Caki2 (cell line): ENCODE results near the gene DENND1B. TPM values are rescaled to one million over a fixed set of nuclear protein-coding genes. Genes with fewer than 3 reads are reported as not detected.
"Not testable (repeated sequence)": the region's sequence is repeated elsewhere in the genome, so short reads cannot be mapped to it uniquely, and the experiment has no call there.

Experiments used
- DNase-seq: peaks from one replicate; pipeline ENCODE4 v3.0.0-alpha.2; 2015; ENCODE audit warnings: low read depth
- in situ Hi-C: cut with HindIII; loops from 2 replicates; pipeline ENCODE4 v1.10.0; 2016; ENCODE audit warnings: low sequenced_read_pairs, low pct_unique_long_range_greater_than_20kb, mixed read lengths
- total RNA-seq: library from RNA; depleted of rRNA; stranded (reverse); fragments of >200 nt; shearing (Covaris generic); gene quantifications from 2 replicates; pipeline ENCODE4 v1.2.3, GENCODE V29; 2014; ENCODE audit warnings: low replicate concordance

The DENND1B gene
- total RNA-seq, 1 experiment from 2014 or later = 5.4 TPM

GRCh38 chr1:197763769-197764168 lies 11.5 kb downstream of the DENND1B start:
- no peak for DNase-seq
- in situ Hi-C loops = no loop called here

GRCh38 chr1:197763307-197763706 lies 12.0 kb downstream of the DENND1B start:
- no peak for DNase-seq
- in situ Hi-C loops = no loop called here

- in situ Hi-C loops = no loop called here
- no peak for DNase-seq
These were observed 13.6 kb downstream of the DENND1B start for GRCh38 chr1:197761654-197762053.

GRCh38 chr1:197755553-197755952 lies 19.7 kb downstream of the DENND1B start:
- DNase-seq, in situ Hi-C loops: not testable (repeated sequence)

DNA sequence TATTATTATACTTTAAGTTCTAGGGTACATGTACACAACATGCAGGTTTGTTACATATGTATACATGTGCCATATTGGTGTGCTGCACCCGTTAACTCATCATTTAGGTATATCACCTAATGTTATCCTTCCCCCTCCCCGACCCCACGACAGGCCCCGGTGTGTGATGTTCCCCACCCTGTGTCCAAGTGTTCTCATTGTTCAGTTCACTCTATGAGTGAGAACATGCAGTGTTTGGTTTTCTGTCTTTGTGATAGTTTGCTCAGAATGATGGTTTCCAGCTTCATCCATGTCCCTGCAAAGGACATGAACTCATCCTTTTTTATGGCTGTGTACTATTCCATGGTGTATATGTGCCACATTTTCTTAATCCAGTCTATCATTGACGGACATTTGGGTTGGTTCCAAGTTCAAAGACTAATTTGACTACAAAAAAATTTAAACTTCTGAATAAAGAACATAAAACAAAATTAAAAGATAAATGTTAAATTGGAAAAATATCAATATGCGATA lies 22.6 kb downstream of the DENND1B start:
- in situ Hi-C loops, DNase-seq: not testable (repeated sequence)

DNA sequence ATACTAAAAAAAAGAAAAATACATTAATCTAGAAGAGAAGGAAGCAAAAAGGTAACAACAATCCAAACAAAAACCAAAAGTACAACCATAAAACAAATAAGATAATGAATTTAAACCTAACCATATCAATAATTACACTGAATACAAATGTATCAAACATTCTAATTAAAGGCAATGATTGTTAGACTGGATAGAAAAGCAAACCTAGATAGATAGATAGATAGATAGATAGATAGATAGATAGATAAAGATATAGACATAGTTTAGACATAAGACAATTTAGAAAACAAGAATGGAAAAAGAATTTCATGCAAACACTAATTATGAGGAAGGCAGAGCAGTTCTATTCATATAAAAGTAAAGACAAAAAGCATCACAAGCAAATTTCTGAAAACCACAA lies 24.9 kb downstream of the DENND1B start:
- in situ Hi-C loops = no loop called here

GRCh38 chr1:197745911-197746310 lies 29.4 kb downstream of the DENND1B start:
- in situ Hi-C loops = no loop called here
- no peak for DNase-seq

More for the DNA sequence above, 24.9 kb downstream of the DENND1B start:
- no peak for DNase-seq

GRCh38 chr1:197744979-197745378 lies 30.3 kb downstream of the DENND1B start:
- in situ Hi-C loops = no loop called here
- no peak for DNase-seq

- in situ Hi-C loops = no loop called here
- DNase-seq = no peak
These were observed 31.7 kb downstream of the DENND1B start for GRCh38 chr1:197743578-197743977.

DNA sequence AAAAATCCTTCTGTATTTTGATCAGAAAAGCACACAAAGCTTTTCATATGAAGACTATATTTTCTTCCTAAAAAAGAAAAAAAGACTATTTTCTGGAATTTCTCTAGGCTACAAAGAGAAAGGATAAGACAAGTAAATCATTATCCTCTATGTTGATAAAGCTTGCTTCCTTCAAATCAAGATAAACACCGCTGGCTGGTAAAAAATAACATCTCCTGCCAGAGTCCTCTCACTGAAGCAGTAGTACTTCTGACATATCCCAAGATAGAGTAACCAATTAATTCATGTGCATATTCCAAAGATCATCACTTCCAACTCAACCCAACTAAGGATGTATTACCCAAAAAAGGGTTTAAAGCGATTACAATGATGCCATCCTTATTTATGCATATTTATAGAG lies 34.3 kb downstream of the DENND1B start:
- in situ Hi-C loops = no loop called here
- DNase-seq = no peak

DNA sequence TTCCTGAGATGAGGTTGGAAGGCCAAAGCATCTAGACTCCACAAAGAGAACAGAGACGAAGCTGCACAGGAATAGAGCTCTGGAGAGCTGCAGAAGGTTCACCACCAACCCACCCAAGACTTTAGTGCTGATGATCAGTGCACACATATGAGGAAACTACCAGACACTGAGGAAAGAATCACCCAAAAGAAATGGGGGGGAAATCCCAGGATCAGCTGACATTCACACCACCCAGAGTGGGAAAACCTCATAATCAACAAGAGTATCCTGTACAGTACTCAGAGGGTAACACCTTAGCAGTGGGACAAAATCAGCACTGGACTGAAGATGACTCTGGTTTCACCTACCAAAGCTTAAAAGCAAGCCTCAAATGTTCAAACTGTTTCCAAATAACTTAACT lies 36.4 kb downstream of the DENND1B start:
- no peak for DNase-seq
- in situ Hi-C loops = no loop called here

GRCh38 chr1:197737916-197738315 lies 37.4 kb downstream of the DENND1B start:
- DNase-seq = no peak
- in situ Hi-C loops = no loop called here

DNA sequence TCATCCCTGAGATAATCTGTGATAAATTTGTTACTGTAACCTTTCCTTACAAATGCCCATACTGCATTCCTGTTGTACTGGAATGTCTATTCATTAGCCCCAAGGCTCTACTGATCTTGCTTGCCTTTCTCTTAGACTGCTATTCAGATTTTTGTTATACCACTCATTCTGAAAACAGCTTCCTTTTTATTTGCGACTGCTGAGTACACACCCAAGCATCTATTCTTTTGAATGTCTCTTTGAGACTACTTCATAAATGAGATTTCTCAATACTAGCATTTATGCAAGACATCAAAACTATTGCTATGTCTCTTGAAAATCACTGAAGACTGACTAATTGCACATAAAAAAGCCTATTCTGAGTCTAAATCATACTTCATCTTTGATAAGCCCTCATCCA lies 38.6 kb downstream of the DENND1B start:
- in situ Hi-C loops = no loop called here
- DNase-seq = no peak

DNA sequence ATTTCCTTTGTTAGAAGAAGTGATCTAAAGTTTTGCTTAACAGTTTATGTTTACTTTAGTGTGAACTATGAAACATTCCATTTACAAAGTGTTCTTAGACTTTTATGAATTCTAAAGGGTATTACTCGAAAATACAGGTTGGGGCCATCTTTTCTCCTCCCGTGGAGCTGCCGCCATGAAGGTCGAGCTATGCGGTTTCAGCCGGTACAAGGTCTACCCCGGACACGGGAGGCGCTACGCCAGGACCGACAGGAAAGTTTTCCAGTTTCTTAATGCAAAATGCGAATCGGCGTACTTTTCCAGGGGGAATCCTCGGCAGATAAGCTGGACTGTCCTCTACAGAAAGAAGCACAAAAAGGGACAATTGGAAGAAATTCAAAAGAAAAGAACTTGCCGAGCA lies 39.8 kb downstream of the DENND1B start:
- in situ Hi-C loops = no loop called here
- no peak for DNase-seq

DNA sequence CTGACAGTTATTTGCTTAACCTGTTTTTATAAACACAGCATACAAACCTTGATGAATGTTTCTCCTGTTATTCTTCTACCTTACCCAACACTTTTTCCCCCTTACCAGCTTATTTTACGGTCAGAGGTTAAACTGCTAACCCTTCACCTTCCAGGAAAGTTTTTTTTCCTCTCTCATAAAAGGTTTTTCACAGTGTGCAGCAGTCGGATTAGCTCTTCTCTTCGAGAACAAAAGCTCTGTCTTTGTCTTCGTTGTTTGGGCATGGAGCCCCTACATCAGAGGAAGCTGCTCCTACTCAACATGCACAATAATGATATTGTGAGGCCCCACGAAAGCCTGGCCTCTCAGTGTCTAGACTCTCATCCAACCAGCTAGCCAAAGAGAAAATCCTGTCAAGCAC lies 42.0 kb downstream of the DENND1B start:
- in situ Hi-C loops = no loop called here
- DNase-seq = no peak

DNA sequence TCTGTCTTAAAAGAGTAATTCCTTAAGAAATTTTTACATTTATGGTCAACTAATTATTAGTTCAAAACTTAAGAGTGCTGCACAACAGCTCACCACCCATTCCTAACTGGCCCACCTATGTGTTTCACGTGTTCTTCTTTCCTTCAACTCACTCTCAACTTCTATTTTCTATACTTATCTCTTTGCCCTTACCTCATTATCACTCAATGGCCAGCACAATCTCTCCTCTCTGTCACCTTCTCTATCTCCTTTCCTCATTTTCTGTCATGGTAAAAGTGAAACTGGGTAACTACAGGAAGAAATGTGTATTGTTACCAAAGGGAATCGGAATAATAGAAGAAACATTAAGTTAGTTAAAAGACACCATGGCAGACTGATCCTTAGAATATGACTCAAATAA lies 43.1 kb downstream of the DENND1B start:
- in situ Hi-C loops = no loop called here
- DNase-seq = no peak

DNA sequence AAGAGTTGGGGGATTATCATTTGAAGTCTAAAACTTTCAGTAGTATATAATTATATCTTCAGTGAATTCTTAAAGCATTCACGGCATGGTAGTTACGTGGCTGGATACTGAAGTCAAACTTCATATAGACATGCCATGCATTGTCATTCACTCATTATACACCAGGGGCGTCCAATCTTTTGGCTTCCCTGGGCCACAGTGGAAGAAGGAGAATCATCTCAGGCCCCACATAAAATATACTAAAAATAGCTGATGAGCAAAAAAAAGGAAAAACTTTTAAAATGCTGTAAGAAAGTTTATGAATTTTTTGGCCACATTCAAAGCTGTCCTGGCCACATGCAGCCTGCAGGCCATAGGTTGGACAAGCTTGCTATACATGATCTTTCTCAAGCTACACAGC lies 43.8 kb downstream of the DENND1B start:
- in situ Hi-C loops = no loop called here
- no peak for DNase-seq

DNA sequence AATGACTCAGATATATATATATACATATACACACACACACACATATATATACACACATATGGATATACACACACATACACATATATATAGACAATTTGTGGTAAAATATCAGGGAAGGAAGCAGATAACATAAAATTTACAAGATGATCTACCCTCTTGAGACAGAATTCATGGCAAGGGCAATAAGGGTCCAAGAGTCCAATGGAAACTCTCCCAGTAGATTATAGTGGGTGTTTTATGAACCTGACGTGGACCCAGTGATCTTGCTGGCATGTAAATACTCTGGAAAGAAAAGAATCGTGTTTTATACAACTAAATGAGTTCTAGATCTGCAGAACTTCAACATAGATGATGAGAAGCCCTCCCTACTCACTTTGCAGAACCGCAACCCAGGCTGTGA lies 49.3 kb downstream of the DENND1B start:
- no peak for DNase-seq
- in situ Hi-C loops = no loop called here

DNA sequence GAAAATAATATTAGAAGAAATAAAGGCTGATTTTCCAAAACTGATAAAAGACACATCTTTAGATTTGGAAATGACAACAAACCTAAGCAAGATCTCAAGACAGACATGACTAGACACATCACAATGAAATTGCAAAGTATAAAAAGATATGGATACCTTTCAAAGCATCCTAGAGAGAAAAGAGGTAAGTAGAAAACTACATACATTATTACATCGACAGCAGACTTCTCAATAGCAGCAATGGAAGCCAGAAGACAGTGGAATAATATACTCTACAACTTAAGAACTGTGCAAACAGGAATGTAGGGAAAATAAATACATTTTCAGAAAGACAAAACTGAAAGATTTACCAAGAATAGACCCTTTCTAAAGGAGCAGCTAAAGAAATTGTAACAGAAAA lies 50.2 kb downstream of the DENND1B start:
- DNase-seq = no peak
- in situ Hi-C loops = no loop called here

DNA sequence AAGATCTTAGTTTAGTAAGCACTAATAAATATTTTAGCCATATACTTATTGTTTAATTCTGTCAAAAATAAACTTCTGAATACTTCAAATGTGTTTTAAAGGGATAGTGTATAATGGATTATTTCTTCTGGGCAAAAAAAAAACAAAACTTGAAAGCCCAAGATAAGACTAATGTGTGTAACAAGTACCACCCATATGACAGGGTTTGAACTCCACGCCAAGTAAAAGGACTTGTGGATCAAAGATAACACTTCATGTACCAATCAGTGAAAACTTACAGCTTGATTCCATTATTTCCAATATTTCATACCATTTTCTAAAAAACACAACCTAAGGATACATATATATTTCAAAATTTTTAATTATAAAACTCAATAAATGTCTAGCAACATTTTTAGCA lies 59.5 kb downstream of the DENND1B start:
- in situ Hi-C loops = no loop called here

DNA sequence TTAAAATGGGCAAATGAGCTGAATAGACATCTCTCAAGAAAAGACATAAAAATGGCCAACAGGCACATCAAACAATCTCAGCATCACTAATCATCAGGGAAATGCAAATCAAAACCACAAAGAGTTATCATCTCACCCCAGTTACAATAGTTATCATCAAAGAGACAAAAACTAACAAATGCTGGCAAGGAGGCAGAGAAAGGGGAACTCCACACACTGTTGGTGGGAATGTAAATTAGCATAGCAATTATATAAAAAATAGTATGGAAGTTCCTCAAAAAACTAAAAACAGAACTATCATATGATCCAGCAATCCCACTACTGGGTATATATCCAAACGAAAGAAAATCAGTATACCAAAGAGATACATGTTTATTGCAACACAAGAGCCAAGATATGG lies 68.7 kb downstream of the DENND1B start:
- no peak for DNase-seq
- in situ Hi-C loops = no loop called here

More for the DNA sequence above, 59.5 kb downstream of the DENND1B start:
- DNase-seq = no peak
